Measurements from ENCODE around the gene PRUNE2. TPM values are rescaled to one million over a fixed set of nuclear protein-coding genes. Genes with fewer than 3 reads are reported as not detected.

The PRUNE2 gene
- total and polyA plus RNA-seq, 2 of the 8 experiments (the other 6 are each of a cell fraction or from before 2014, with no cell fraction given), result 5.5 to 13.3 TPM

DNA sequence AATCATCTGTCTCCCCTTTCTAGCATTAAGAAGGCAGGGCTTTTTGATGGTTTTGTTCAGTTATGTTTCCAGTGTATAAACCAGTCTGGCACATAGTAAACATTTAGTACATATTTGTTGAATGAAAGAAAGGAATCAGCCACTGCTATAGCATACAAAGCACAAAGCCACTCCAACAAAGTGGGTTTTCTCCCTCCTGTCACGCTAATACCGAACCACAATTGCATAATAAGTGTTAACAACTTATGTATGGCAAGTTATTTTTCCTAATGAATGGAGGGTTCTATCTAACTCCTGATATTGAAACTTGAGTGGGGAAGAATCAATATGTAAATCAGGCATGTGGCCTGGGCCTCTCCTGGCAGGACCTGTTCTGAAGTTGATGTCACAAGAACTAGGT lies 53.9 kb downstream of the PRUNE2 start:
- no peaks in the 10 kb centered on the region for H3K9me3 ChIP-seq (ENCODE audit: insufficient read depth in 2 of 2, low read depth in 1 of 2, low read length in 1 of 2)
- no peak overlapping the region for H3K56ac ChIP-seq (replicated peaks; ENCODE audit: insufficient read length, low read depth, low read length)
- H4K91ac ChIP-seq (replicated peaks; ENCODE audit: insufficient read length, low read length), result no peak overlapping the region
- H3K18ac ChIP-seq (ENCODE audit: extremely low read depth, low read length), result no peak overlapping the region
- H2BK15ac ChIP-seq (ENCODE audit: low read length), result no peak overlapping the region
- no peaks in the 10 kb centered on the region for H3K23me2 ChIP-seq (ENCODE audit: low read depth, low read length)
- no peak overlapping the region for H3K4me2 ChIP-seq (ENCODE audit: insufficient read depth in 1 of 2, low read depth in 2 of 2, low read length in 2 of 2)
- no peaks in the 10 kb centered on the region for H4K20me1 ChIP-seq (replicated peaks in 1 of 2; ENCODE audit: control insufficient read depth in 1 of 2, insufficient read depth in 2 of 2, low read length in 2 of 2)
- 83% methylated on average over 2 of the region's 2 CpGs; no CpG with 5 or more reads in 1 of the 2 experiments for WGBS, 2 experiments (ENCODE audit: extremely low coverage in 1 of 2, insufficient coverage in 1 of 2, insufficient read length in 1 of 2, insufficient replicate concordance in 2 of 2, low coverage in 1 of 2, low lambda C conversion rate in 2 of 2, missing lambda C conversion rate in 1 of 2)
- no peak overlapping the region for H3K23ac ChIP-seq (ENCODE audit: insufficient read length)
- no peak overlapping the region for H2BK20ac ChIP-seq (ENCODE audit: low read length)
- H2AK5ac ChIP-seq (ENCODE audit: low read depth, low read length), result no peak overlapping the region
- H4K5ac ChIP-seq (ENCODE audit: insufficient read length, low read depth, low read length), result no peak overlapping the region
- DNase-seq (ENCODE audit: low read depth in 1 of 2, low spot score in 2 of 2), result no peak
- POLR2A ChIA-PET (ENCODE audit: partially characterized antibody), result no interaction called here
- H2AFZ ChIP-seq (ENCODE audit: low read length), result no peak overlapping the region
- FAIRE-seq, result peak; percentile 42
- no peak overlapping the region for H2BK120ac ChIP-seq (replicated peaks; ENCODE audit: low read depth, low read length)
- no peak overlapping the region for H2BK5ac ChIP-seq (ENCODE audit: low read depth, low read length)
- H3K4ac ChIP-seq (replicated peaks; ENCODE audit: insufficient read length, low read depth, low read length), result no peak overlapping the region
- H3K4me1 ChIP-seq (replicated peaks in 1 of 4; ENCODE audit: control insufficient read depth in 3 of 4, insufficient read depth in 4 of 4, low read length in 3 of 4), result peaks cover 0 to 4% (median 0%) of the 10 kb centered on the region in 4 experiments; a peak in 1 of 7 replicates
- H2BK12ac ChIP-seq (ENCODE audit: low read depth, low read length), result no peak overlapping the region
- H3K4me3 ChIP-seq (ENCODE audit: extremely low read depth in 1 of 4, insufficient read depth in 2 of 4, low read depth in 3 of 4, low read length in 4 of 4), result no peak overlapping the region
- H3K9ac ChIP-seq (replicated peaks in 1 of 4; ENCODE audit: extremely low read depth in 1 of 4, low read depth in 3 of 4, low read length in 3 of 4), result no peak overlapping the region
- no peaks in the 10 kb centered on the region for H3K79me2 ChIP-seq (ENCODE audit: control insufficient read depth in 1 of 2, insufficient read depth in 2 of 2, low read length in 2 of 2)
- H3K27ac ChIP-seq (ENCODE audit: low read depth, low read length), result no peak overlapping the region
- CTCF ChIA-PET (ENCODE audit: partially characterized antibody), result no interaction called here
- no peaks in the 10 kb centered on the region for H3K27me3 ChIP-seq (replicated peaks in 1 of 4; ENCODE audit: control insufficient read depth in 3 of 4, extremely low read depth in 1 of 4, insufficient read depth in 3 of 4, low read length in 3 of 4)
- H3K79me1 ChIP-seq (ENCODE audit: low read depth, low read length), result no peaks in the 10 kb centered on the region
- no peak overlapping the region for H3K14ac ChIP-seq (ENCODE audit: insufficient read length)
- no peaks in the 10 kb centered on the region for H3K36me3 ChIP-seq (ENCODE audit: control insufficient read depth in 2 of 4, insufficient read depth in 4 of 4, low read length in 3 of 4)
- no peak overlapping the region for H4K8ac ChIP-seq (ENCODE audit: extremely low read depth, insufficient read depth, low read length)
- no peak for TF ChIP-seq TEAD4 (IDR thresholded peaks at IDR 0.05; ENCODE audit: low read depth, low read length)
- TF ChIP-seq CTCF (IDR thresholded peaks at IDR 0.05; ENCODE audit: control extremely low read depth in 1 of 3, insufficient read depth in 1 of 3, low read depth in 1 of 3, low read length in 3 of 3), result no peak
- TF ChIP-seq TAF7 (optimal IDR thresholded peaks at IDR 0.05; ENCODE audit: borderline replicate concordance, low read depth, low read length), result no peak
- TF ChIP-seq EP300 (IDR thresholded peaks at IDR 0.05; ENCODE audit: borderline replicate concordance in 1 of 2, low read depth in 2 of 2, low read length in 2 of 2), result no peak
- no peak for TF ChIP-seq KDM5A (IDR thresholded peaks at IDR 0.05; ENCODE audit: low read length)
- TF ChIP-seq RAD21 (IDR thresholded peaks at IDR 0.05 in 1 of 2, conservative IDR thresholded peaks at IDR 0.05 in 1 of 2; ENCODE audit: low read depth in 2 of 2, low read length in 2 of 2), result no peak
- TF ChIP-seq RFX5 (IDR thresholded peaks at IDR 0.05; ENCODE audit: borderline replicate concordance, low read depth, low read length), result no peak
- TF ChIP-seq FOSL1 (IDR thresholded peaks at IDR 0.05; ENCODE audit: insufficient read depth, low read depth, low read length), result no peak
- TF ChIP-seq HDAC6 (IDR thresholded peaks at IDR 0.05; ENCODE audit: low read depth, low read length), result no peak
- TF ChIP-seq ASH2L (IDR thresholded peaks at IDR 0.05; ENCODE audit: low read length), result no peak

Data from H1 (cell line).